ENCODE results near the gene EGFL6.

Gene EGFL6

GRCh38 chrX:13681595-13681994, 112.2 kb downstream of the EGFL6 start:
- no peak for TF ChIP-seq CTCF (IDR thresholded peaks at IDR 0.05; ENCODE audit: control insufficient read depth, insufficient read depth, low read depth, low read length, missing control alignments)
- H3K4me3 ChIP-seq (ENCODE audit: control insufficient read depth, low read depth, low read length), result no peak overlapping the region
- DNase-seq (ENCODE audit: low read depth), result no peak

All from AG09309 (cell line).